ENCODE measurements around the gene GGNBP2. TPM values are rescaled to one million over a fixed set of nuclear protein-coding genes. Genes with fewer than 3 reads are reported as not detected.

The GGNBP2 gene
- polyA plus RNA-seq, 1 donor from 2014 or later, result 112 TPM

DNA sequence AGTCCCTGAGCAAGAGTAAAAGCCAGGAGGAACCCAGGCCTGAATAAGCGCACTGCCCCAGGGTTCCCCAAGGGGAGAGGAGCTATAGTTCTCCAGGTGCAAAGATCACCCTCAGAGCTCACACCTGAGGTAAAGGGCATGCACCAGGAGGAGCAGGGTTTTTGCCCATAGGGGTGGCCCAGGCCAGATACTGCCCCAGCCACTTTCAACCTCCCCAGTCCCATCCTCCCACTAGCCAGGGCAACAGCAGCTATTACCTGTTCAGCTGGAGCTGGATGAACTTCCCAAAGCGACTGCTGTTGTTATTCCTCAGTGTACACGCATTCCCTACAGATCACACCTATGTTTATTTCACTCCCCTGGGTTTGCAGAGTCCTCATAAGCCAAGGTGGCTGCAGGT lies 29.9 kb upstream of the GGNBP2 start:
- H2AFZ ChIP-seq (ENCODE audit: low read depth, low read length), result no peak overlapping the region
- H3K9me3 ChIP-seq (ENCODE audit: low read length), result no peaks in the 10 kb centered on the region
- H3K4me3 ChIP-seq (ENCODE audit: low read length), result no peak overlapping the region
- no peaks in the 10 kb centered on the region for H4K20me1 ChIP-seq (ENCODE audit: insufficient read depth)
- H3K9me2 ChIP-seq (ENCODE audit: insufficient read depth, low read length), result no peaks in the 10 kb centered on the region
- H3K79me2 ChIP-seq (replicated peaks; ENCODE audit: insufficient read depth, low read length), result no peaks in the 10 kb centered on the region
- H3K27ac ChIP-seq (ENCODE audit: low read length), result no peak overlapping the region
- no peak overlapping the region for H3K9ac ChIP-seq (ENCODE audit: low read length)
- H3K4me2 ChIP-seq (ENCODE audit: low read length), result no peak overlapping the region
- no peak for TF ChIP-seq RAD21 (conservative IDR thresholded peaks at IDR 0.05)
- TF ChIP-seq EZH2 (IDR thresholded peaks at IDR 0.05; ENCODE audit: borderline replicate concordance, insufficient read depth, low read length, poor library complexity, severe bottlenecking), result no peak
- no peak for TF ChIP-seq POLR2AphosphoS5 (IDR thresholded peaks at IDR 0.05)
- TF ChIP-seq, protein P1, sequence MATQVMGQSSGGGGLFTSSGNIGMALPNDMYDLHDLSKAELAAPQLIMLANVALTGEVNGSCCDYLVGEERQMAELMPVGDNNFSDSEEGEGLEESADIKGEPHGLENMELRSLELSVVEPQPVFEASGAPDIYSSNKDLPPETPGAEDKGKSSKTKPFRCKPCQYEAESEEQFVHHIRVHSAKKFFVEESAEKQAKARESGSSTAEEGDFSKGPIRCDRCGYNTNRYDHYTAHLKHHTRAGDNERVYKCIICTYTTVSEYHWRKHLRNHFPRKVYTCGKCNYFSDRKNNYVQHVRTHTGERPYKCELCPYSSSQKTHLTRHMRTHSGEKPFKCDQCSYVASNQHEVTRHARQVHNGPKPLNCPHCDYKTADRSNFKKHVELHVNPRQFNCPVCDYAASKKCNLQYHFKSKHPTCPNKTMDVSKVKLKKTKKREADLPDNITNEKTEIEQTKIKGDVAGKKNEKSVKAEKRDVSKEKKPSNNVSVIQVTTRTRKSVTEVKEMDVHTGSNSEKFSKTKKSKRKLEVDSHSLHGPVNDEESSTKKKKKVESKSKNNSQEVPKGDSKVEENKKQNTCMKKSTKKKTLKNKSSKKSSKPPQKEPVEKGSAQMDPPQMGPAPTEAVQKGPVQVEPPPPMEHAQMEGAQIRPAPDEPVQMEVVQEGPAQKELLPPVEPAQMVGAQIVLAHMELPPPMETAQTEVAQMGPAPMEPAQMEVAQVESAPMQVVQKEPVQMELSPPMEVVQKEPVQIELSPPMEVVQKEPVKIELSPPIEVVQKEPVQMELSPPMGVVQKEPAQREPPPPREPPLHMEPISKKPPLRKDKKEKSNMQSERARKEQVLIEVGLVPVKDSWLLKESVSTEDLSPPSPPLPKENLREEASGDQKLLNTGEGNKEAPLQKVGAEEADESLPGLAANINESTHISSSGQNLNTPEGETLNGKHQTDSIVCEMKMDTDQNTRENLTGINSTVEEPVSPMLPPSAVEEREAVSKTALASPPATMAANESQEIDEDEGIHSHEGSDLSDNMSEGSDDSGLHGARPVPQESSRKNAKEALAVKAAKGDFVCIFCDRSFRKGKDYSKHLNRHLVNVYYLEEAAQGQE (IDR thresholded peaks at IDR 0.05; ENCODE audit: borderline replicate concordance), result no peak
- no peak for TF ChIP-seq SMC3 (conservative IDR thresholded peaks at IDR 0.05; ENCODE audit: poor library complexity)
- TF ChIP-seq MXI1 (conservative IDR thresholded peaks at IDR 0.05; ENCODE audit: poor library complexity, severe bottlenecking), result no peak
- no peak for TF ChIP-seq EP300 (conservative IDR thresholded peaks at IDR 0.05; ENCODE audit: poor library complexity, severe bottlenecking)
- H3K36me3 ChIP-seq (ENCODE audit: insufficient read depth, low read length), result no peaks in the 10 kb centered on the region
- no peaks in the 10 kb centered on the region for H3F3A ChIP-seq (ENCODE audit: insufficient read depth, low read length, poor library complexity, severe bottlenecking)
- no peaks in the 10 kb centered on the region for H3K27me3 ChIP-seq (ENCODE audit: insufficient read depth, low read depth, low read length)

DNA sequence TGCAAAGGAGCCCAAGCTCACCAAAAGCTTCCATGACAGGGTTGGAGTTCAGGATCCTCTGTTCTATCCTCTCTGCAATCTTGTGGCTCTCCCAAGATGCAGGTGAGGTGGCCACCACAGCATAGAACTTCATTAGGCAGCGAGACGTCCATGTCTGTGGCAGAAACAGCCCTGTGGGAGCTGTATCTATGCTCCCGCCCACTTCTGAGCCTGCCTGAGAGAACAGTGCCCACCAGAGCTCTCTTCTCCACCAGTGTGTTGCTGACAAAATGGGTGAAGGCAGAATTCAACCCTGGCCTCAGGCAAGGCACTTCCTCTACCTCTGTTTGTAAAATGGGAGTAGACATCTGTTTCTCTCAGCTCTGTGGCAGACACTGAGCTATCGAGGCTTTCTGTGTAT lies 28.9 kb upstream of the GGNBP2 start:
- Histone ChIP-seq H3F3A (ENCODE audit: insufficient read depth, low read length, poor library complexity, severe bottlenecking) (no peaks in the 10 kb centered on the region), H3K9me2 (ENCODE audit: insufficient read depth, low read length) (no peaks in the 10 kb centered on the region), H3K9ac (ENCODE audit: low read length) (no peak overlapping the region), H3K9me3 (ENCODE audit: low read length) (no peaks in the 10 kb centered on the region), H3K36me3 (ENCODE audit: insufficient read depth, low read length) (no peaks in the 10 kb centered on the region), H3K27me3 (ENCODE audit: insufficient read depth, low read depth, low read length) (no peaks in the 10 kb centered on the region), H3K4me2 (ENCODE audit: low read length) (no peak overlapping the region), H4K20me1 (ENCODE audit: insufficient read depth) (no peaks in the 10 kb centered on the region), H3K4me3 (ENCODE audit: low read length) (no peak overlapping the region), H3K27ac (ENCODE audit: low read length) (no peak overlapping the region), H3K79me2 (replicated peaks; ENCODE audit: insufficient read depth, low read length) (no peaks in the 10 kb centered on the region), H2AFZ (ENCODE audit: low read depth, low read length) (no peak overlapping the region)
- no peak for TF ChIP-seq SMC3 (conservative IDR thresholded peaks at IDR 0.05; ENCODE audit: poor library complexity)
- TF ChIP-seq EP300 (conservative IDR thresholded peaks at IDR 0.05; ENCODE audit: poor library complexity, severe bottlenecking), result no peak
- no peak for TF ChIP-seq EZH2 (IDR thresholded peaks at IDR 0.05; ENCODE audit: borderline replicate concordance, insufficient read depth, low read length, poor library complexity, severe bottlenecking)
- TF ChIP-seq, protein P1 (IDR thresholded peaks at IDR 0.05; ENCODE audit: borderline replicate concordance), result no peak

All from neural cell (in vitro differentiated cells).